Caki2 (cell line): ENCODE results near the gene SMOC2. TPM values are rescaled to one million over a fixed set of nuclear protein-coding genes. Genes with fewer than 3 reads are reported as not detected.

Experiments used
- DNase-seq: peaks from one replicate; pipeline ENCODE4 v3.0.0-alpha.2; 2015; ENCODE audit warnings: low read depth
- in situ Hi-C: cut with HindIII; loops from 2 replicates; pipeline ENCODE4 v1.10.0; 2016; ENCODE audit warnings: low sequenced_read_pairs, low pct_unique_long_range_greater_than_20kb, mixed read lengths
- total RNA-seq: library from RNA; depleted of rRNA; stranded (reverse); fragments of >200 nt; shearing (Covaris generic); gene quantifications from 2 replicates; pipeline ENCODE4 v1.2.3, GENCODE V29; 2014; ENCODE audit warnings: low replicate concordance

Gene SMOC2
- total RNA-seq, 1 experiment from 2014 or later = 0.68 TPM

GRCh38 chr6:168438783-168439520 lies 2.0 kb upstream of the SMOC2 start:
- in situ Hi-C loops = no loop called here
- no peak for DNase-seq

DNA sequence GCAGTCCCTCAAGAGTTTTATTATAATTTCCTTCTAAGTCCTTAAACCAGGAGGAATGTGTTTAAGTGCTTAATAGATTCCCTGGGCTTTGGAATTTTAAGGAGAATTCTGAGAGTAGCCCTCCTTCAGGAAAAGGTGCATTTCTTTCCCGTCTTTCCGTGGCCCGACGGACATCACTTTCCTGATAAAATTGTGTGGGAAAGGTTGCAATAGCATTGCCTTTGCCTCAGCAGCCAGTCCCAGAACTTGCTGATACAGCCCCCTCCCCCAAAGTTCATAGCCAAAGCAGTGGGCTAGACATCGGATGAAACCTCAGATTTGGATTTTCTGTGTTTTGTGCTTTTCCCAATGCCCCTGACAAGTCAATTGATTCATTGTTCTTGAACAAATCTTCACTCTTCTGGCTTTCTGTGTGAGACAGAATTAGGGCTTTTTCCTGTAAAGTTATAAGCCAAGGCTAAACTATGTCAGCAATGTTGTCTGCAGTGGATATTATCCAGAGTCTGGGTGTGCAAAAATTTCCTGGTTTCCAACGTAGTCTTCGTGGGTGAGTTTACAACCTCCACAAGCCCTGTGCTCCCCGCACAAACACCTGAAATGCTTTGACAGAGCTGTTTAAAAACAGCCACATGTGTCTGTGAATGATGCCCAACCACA lies 1.1 kb upstream of the SMOC2 start:
- no peak for DNase-seq
- in situ Hi-C loops = no loop called here

DNA sequence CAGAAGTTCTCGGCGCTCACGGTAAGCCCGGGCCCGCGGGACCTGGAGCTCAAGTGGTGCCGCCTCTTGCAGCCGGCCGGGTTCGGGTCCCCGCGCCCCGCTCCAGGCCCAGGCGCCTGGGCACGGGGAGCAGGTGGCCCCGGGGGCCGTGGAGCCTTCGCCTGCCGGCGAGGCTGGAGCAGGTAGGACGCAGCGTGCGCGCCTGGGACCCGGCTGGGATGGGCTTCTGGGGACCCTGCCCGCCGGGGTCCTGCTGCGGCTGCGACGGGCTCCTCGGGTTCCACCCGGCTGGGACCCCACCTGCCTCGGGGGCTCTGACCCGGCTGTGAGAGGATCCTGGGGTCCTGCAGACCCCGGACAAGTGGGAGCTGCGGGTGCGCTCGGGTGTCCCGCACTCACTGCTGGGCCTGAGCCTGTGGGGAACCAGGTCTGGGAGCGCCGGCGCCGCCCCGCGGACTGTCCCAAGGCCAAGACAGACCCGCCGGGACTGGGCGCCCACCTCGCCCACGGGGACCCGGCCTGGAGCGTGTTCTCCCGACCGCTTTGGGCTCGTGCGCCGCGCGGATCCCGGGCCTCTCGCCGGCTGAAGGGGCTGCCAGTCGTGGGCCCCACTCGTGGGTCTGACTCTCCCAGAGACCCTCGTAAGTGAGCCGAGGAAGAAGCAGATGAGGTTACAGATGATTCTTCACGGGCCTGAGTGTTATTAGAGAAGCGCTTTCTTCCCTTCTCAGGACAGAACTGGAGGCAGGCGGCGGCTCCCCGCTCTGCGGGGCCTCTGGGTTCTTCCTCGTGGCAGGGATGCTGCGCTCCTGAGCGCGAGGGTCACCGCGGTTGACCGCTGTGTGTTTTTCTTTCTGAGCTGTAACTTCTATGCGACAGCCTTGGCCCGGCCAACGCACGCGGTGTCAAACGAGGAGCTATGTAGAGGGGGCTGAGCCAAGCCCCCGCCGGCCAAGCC lies 729 bp downstream of the SMOC2 start:
- no peak for DNase-seq
- in situ Hi-C loops = no loop called here

- no peak for DNase-seq
- in situ Hi-C loops = no loop called here
These were observed 1.7 kb downstream of the SMOC2 start for GRCh38 chr6:168442646-168443045.

GRCh38 chr6:168447282-168447681 lies 6.3 kb downstream of the SMOC2 start:
- in situ Hi-C loops = no loop called here
- no peak for DNase-seq

DNA sequence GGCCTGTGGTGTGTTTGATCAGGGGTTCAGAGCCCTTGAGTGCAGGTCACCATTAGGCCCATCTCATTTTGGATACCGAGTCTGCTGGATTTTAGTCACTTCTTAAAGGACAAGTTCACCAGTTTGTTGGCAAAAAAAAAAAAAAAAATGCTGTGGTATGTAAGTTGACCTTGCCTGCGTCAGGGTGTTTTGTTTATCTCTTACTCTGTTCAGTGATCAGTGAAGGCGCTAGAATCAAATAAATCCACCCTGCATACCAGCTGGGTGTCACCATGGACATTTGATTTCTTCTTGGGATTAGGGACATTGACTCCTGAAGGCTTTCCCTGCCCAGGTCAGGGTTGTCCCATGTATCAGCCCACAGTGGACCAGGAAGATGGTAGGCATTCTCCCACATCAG lies 6.7 kb downstream of the SMOC2 start:
- in situ Hi-C loops = no loop called here
- no peak for DNase-seq

DNA sequence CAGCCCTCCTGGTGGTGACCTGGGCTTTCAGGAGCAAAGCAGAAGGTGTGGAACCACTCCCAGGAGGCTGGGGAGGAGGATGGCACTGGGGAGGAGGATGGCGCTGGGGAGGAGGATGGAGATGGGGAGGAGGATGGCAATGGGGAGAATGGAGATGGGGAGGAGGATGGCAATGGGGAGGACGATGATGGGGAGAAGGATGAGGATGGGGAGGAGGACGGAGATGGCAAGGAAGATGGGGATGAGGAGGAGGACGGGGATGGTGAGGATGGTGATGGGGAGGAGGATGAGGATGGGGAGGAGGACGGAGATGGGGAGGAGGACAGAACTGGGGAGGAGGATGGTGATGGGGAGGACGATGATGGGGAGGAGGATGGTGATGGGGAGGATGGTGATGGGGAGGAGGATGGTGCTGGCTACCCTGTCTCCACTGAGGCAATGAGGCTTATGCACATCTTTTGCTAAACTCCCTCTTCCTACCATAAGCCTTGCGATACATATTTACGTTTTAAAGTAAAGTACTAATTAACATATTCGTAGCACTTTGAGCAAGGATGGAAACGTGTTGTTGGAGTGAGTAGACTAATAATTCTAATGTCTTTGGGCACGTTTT lies 7.4 kb downstream of the SMOC2 start:
- in situ Hi-C loops = no loop called here
- no peak for DNase-seq

DNA sequence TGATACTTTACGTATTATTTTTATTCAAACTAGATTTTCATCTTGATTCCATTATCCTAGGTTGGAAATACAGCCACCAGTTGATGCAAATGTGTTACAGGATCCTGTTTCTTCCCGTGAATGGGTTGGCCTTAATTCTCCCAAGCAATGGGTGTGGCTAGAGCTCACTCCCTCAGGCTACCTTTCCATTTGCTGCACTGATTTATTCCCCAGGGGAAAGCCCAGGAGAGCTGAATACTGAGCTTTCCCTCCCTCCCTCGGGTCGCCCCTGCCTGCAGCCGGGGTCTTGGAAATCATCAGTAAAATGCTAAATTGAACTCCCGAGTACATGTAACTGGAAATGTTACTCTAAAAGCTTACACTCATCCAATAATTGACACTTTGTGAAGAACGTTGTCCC lies 9.9 kb downstream of the SMOC2 start:
- in situ Hi-C loops = no loop called here
- DNase-seq = no peak

DNA sequence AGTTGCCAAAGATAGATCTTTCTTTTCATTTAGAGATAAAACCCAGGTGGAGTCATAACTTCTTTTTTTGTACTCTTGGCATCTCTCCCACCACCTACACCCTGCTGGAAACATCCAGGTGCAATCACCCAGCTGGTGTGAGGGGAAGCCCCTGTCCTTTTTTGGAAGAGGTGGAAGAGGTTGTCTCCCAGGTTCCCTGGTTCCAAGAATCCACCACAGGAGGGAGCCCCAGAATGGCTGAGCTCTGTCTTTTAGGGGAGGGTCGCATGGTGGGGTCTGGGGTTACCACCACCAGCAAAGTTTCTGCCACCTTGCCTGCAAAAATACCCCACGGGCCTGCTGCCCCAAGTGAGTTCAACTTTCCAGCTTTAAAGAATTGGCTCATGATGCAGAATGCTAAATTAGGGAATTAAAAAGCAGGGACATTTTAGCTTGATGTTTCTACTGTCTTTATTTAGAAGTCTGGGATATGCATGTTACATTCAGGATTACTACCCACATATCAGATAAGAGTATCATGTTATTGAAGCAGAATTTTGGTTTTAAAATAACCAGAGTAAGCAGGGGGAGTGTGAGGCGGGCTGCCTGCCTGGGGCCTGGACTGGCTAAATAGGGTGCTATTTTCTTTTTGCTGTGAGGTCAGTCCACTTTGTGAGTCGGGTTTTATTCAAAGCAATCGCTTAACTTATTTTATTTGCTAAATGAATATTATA lies 11.0 kb downstream of the SMOC2 start:
- in situ Hi-C loops = no loop called here
- DNase-seq = no peak

DNA sequence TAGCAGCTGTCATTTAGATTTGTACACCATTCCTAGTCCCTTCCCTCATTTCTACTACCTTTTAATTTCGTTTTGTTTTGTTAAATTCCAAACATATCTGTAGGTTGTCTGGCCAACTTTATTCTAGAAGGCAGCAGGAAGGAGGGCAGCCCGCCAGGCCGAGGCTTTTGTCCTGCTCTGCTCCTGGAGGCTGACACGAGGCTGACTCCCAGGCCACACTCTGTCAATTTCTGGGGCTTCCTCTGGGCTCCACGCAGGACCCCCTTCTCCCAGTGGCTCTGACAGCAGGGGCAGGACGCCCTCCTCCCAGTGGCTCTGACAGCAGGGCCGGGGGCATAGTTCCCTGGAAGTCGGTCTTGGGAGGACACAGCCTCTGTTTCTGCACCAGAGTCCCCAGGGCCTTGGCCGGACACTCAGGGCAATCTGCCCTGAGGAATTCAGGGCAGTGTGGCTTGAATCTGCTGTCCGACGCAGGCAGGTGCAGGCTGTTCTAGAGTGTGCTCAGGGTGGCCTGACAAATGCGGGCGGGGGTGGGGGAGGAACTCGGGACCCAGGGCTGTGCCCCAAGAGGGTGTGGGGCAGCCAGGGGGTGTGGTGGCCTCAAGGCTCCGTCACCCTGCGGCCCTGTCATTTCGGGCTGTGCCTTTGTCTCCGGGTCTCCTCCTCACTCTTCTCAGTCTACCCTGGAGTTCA lies 11.8 kb downstream of the SMOC2 start:
- in situ Hi-C loops = no loop called here

GRCh38 chr6:168455847-168456530 lies 15.0 kb downstream of the SMOC2 start:
- no peak for DNase-seq
- in situ Hi-C loops = no loop called here

More for the DNA sequence above, 11.8 kb downstream of the SMOC2 start:
- no peak for DNase-seq

DNA sequence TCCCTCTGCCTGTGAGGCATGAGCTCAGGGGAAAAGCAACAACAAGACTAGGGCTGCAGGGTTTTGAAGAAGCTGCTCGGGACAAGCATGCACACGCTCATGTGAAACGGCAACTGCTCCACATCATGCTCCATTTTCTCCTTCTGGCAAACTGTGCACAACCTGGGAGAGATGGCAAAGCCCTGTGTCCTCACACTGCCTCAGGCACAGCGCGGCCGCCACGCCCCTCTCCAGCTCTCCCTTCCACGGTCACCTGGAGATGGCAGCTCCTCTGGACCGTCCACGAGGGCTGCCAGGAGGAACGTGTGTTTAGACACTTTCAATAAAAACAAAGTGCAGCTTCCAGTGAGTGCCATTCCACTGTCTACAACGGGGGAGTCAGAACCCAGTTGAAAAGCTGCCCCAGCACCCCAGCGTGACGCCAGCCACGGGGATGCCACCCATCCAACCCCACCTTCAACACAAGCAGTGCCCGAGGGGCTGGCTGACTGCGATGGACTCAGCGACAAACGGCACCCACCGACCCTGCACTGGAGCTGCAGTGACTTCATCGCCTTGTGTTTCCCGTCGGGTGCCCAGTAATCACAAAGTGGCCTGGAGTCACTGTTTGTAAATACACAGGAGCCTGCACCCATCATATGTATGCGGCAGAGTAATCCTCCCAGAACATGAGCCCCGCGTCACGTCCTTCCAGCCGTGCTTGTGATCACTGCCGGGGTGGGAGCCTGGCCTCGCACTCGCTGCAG lies 16.1 kb downstream of the SMOC2 start:
- DNase-seq = no peak
- in situ Hi-C loops = no loop called here

DNA sequence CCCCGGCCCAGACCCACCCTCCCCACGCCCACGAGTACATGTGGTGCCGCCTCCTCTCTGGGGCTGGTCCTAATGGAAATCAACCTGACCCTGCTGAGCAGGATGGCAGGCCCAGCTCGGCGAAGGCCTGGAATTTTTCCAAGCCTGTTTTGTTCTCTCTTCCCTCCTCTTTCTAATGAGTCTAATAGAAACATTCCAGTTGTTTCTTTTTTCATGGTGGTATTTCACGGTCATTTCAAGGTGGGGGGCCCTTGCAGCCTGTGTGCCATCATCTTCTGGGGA lies 16.6 kb downstream of the SMOC2 start:
- in situ Hi-C loops = no loop called here

DNA sequence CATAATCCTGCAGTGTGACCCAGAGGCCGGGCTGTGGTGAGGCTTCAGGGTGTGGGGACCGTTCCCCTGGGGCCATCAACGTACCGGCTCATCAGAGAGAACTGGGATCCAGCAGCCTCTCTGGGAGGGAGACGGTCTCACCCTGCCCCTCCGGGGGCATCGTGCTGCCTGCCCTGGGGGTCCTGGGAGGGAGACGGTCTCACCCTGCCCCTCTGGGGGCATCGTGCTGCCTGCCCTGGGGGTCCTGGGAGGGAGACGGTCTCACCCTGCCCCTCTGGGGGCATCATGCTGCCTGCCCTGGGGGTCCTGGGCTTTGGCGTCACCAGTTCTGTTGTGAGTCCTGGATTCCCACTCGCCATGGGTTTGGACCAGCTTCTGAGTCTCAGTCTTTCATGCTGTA lies 17.1 kb downstream of the SMOC2 start:
- in situ Hi-C loops = no loop called here
- DNase-seq = no peak

More for the DNA sequence above, 16.6 kb downstream of the SMOC2 start:
- DNase-seq = no peak

- no peak for DNase-seq
- in situ Hi-C loops = no loop called here
These were observed 18.6 kb downstream of the SMOC2 start for GRCh38 chr6:168459572-168459971.

DNA sequence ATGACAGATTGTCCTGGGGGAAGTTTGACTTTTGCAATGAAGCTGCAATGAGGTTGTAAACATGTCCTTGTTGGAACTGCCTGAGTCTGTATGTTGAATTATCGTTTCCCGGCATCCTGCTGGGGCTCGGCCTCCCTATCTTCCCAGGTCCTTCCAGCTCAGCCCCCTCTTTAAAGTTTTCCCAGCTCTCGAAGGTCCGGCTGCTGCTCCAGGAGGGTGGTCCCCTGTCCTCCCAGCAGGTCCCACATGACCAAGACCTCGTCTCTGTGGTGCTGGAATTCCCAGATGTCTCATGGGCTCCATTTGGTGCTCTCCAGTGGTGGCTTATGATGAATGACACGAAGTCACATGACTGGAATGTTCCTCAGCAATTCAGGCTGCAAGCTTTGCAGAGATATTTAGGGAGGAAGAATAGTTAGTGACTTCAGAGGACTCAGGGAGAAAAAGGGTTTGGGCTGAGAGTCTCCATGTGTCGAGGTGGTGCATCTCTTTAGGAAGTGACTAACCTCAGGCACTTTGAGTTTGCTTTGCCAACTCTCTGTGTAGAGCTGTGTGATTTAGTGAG lies 21.4 kb downstream of the SMOC2 start:
- no peak for DNase-seq
- in situ Hi-C loops = no loop called here
